Calu3 (cell line): Measurements from ENCODE around the gene RAC2. TPM values are rescaled to one million over a fixed set of nuclear protein-coding genes. Genes with fewer than 3 reads are reported as not detected.

Experiments
- BruUV-seq: library from RNA; stranded (reverse); fragments of 400-500 nt; replicated peaks from 2 replicates; lab custom pipeline; 2021; lab: Mats Ljungman, UMichigan
- CTCF ChIA-PET: fragments of 300-600 bp; sonication (Branson Sonifier 250); formaldehyde crosslinking; loops from one replicate; lab custom pipeline; 2022; ENCODE audit warnings: antibody characterized with exemption; lab: Charles Lee
- DNase-seq: peaks from one replicate; pipeline ENCODE4 v3.0.0; 2022
- H3K27ac Mint-ChIP-seq: one replicate; pipeline ENCODE4 v1.8.0; 2022; ENCODE audit warnings: mixed read lengths; ENCODE audit not compliant: unreplicated experiment
- H3K27me3 Mint-ChIP-seq: one replicate; pipeline ENCODE4 v1.8.0; 2022; ENCODE audit warnings: mixed read lengths; ENCODE audit not compliant: unreplicated experiment
- H3K36me3 Mint-ChIP-seq: one replicate; pipeline ENCODE4 v1.8.0; 2022; ENCODE audit warnings: mild to moderate bottlenecking, moderate library complexity, mixed read lengths; ENCODE audit not compliant: insufficient read depth, unreplicated experiment
- H3K4me1 Mint-ChIP-seq: one replicate; pipeline ENCODE4 v1.8.0; 2022; ENCODE audit warnings: mild to moderate bottlenecking, low read depth, mixed read lengths; ENCODE audit not compliant: unreplicated experiment
- H3K4me3 Mint-ChIP-seq: one replicate; pipeline ENCODE4 v1.8.0; 2022; ENCODE audit warnings: mild to moderate bottlenecking, low read depth, moderate library complexity, mixed read lengths; ENCODE audit not compliant: unreplicated experiment
- H3K9me3 Mint-ChIP-seq: one replicate; pipeline ENCODE4 v1.8.0; 2022; ENCODE audit warnings: low read depth, mixed read lengths; ENCODE audit not compliant: unreplicated experiment
- intact Hi-C: fragments of 100-400 bp; cut with micrococcal nuclease; formaldehyde crosslinking; loops from one replicate; pipeline ENCODE4 v1.10.0; 2022; ENCODE audit not compliant: unreplicated experiment
- total RNA-seq: library from RNA; stranded (reverse); gene quantifications from 2 replicates; pipeline ENCODE4 v1.2.3, GENCODE V29; 2022
- TF ChIP-seq, protein P1 (sequence below): fragments of 200-600 bp; IDR thresholded peaks from one replicate; pipeline ENCODE4 v1.8.0; 2022; ENCODE audit warnings: antibody characterized with exemption; ENCODE audit not compliant: unreplicated experiment

The RAC2 gene
- total RNA-seq, 1 experiment from 2014 or later, result 21.0 TPM

DNA sequence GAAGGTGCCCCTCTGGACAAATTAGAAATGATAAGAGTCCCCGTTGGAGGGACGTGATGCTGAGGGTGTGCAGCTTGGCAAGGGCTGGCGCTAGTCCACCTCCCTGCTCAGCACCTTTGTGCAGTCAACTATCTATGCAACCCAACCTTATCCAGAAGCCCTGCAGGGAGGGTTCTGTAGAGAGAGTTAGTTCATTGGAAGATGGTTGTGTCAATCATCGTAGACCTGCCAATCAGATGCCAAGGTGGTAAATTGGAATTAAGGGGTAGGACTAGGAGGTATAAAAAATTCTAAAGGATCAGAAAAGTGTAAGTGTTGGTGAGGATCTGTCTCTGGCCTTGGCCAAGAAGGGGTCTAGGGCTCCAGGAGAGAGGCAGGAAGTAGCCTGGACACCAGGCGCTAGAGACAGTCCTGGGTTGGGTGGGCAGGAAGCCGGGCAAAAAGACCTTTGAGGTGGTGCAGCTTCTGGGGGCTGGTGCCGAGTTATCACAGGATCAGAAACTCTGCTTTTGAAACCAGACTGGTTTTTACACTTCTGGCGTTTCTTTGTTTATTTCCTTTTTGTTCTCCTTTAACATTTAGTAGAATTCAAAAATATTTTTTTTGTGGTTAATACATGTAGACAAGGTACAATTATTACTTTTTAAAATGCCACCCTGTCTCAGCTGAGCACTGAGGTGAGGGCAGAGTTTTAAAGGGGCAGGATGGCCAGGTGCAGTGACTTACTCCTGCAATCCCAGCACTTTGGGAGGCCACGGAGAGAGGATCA lies 57.7 kb downstream of the RAC2 start:
- Mint-ChIP-seq H3K4me3 (peak overlapping the region; percentile 32), H3K9me3 (no peaks in the 10 kb centered on the region), H3K36me3 (peaks cover 14% of the 10 kb centered on the region), H3K27me3 (no peaks in the 10 kb centered on the region), H3K27ac (peak overlapping the region; percentile 85), H3K4me1 (peaks cover 56% of the 10 kb centered on the region)
- CTCF ChIA-PET, result interaction anchor here (1.1 kb wide), 1 partner anchor 13 kb away, joined by 12 read pairs; no protein-coding TSS in a partner anchor
- TF ChIP-seq, protein P1, sequence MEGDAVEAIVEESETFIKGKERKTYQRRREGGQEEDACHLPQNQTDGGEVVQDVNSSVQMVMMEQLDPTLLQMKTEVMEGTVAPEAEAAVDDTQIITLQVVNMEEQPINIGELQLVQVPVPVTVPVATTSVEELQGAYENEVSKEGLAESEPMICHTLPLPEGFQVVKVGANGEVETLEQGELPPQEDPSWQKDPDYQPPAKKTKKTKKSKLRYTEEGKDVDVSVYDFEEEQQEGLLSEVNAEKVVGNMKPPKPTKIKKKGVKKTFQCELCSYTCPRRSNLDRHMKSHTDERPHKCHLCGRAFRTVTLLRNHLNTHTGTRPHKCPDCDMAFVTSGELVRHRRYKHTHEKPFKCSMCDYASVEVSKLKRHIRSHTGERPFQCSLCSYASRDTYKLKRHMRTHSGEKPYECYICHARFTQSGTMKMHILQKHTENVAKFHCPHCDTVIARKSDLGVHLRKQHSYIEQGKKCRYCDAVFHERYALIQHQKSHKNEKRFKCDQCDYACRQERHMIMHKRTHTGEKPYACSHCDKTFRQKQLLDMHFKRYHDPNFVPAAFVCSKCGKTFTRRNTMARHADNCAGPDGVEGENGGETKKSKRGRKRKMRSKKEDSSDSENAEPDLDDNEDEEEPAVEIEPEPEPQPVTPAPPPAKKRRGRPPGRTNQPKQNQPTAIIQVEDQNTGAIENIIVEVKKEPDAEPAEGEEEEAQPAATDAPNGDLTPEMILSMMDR, result no peak
- BruUV-seq, result no TSS peak
- intact Hi-C loops, result no loop called here
- peak; percentile 51 for DNase-seq

DNA sequence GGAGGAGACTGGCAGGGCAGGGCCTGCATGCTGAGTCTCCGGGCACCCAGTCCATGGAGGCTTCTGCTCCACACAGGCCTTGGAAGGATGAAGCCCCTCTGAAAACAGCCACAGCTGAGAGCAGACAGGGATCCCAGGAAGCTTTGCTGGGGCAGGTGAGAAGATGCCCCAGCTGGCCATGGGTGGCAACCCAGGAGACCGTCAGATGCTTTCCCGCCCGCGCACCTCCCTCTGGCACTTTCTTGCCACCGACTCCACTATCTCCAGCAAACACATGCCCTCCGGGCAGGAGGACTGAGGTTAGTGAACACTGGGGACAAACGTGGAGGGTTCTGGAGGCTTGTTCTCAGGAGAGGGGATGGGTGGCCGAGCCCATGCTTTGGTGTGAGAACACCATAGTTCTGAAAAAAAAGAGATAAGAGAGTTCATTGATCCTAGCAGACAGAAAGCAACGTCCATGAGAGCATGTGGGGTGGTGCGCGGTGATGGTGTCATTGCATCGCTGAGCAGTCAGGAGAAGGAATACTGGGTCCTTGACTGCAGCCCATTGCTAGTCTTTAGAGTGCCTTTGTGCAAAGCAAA lies 58.3 kb downstream of the RAC2 start:
- Mint-ChIP-seq H3K4me3 (peak overlapping the region; percentile 32), H3K9me3 (no peaks in the 10 kb centered on the region), H3K27ac (peak overlapping the region; percentile 85), H3K4me1 (peaks cover 56% of the 10 kb centered on the region), H3K36me3 (peaks cover 20% of the 10 kb centered on the region), H3K27me3 (no peaks in the 10 kb centered on the region)
- no peak for DNase-seq
- BruUV-seq, result no TSS peak
- CTCF ChIA-PET, result no interaction called here
- TF ChIP-seq, protein P1, result no peak
- intact Hi-C loops, result no loop called here

DNA sequence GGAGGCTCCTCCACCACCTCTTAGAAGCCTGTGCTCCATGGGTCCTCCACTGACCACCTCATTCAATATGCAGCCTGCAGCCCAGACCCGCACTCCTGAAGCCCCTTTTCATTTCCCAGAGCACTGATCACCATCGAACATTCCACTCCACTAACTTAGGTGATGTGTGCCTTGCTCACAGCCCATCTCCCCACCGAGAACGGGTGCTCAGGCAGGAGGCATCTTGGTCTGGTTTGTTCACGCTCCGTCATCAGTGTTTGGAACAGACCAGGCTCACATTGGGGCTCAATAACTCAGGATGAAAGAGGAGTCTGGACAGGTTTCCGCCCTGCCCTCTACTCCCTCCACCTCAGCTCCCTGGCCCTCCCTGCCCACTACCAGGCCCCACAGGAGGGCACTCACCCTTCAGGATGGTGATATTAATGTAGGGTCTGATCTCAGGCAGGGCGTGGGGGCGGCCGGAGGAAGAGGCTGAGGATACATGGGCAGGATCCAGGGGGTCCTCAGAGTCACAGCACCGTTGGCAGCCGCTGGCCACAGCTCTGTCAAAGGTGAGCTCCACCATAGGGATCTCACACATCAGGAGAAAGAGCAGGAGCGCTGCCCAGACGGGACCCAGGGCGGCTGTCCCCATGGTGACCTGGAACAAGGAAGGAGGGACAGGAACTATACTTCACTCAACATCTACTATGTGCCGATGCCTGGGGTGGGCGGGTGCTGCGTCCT lies 59.1 kb downstream of the RAC2 start:
- H3K9me3 Mint-ChIP-seq, result no peaks in the 10 kb centered on the region
- intact Hi-C loops, result no loop called here
- no peaks in the 10 kb centered on the region for H3K27me3 Mint-ChIP-seq
- H3K36me3 Mint-ChIP-seq, result peaks cover 20% of the 10 kb centered on the region
- no peak overlapping the region for H3K4me3 Mint-ChIP-seq
- CTCF ChIA-PET, result no interaction called here
- TF ChIP-seq, protein P1, result no peak
- no peak for DNase-seq
- no peak overlapping the region for H3K27ac Mint-ChIP-seq
- peaks cover 48% of the 10 kb centered on the region for H3K4me1 Mint-ChIP-seq
- no TSS peak for BruUV-seq

DNA sequence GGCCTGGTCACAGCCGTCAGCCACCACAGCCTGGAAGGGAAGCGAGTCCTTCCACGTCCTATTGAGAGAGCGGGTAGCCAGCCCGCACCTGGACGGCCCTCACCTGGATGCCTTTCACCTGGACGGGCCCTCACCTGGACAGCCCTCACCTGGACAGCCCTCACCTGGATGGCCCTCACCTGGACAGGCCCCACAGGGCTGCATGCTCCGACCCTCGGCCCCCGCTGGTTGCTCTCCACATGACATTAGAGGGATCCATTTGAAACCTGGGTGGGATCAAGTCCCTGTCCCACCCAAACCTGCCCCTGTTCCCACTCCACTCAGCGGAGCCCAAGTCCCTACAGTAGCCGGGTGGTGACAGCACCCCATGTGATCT lies 59.7 kb downstream of the RAC2 start:
- Mint-ChIP-seq H3K9me3 (no peaks in the 10 kb centered on the region), H3K27me3 (no peaks in the 10 kb centered on the region), H3K4me1 (peaks cover 42% of the 10 kb centered on the region), H3K4me3 (no peak overlapping the region), H3K36me3 (peaks cover 20% of the 10 kb centered on the region), H3K27ac (no peak overlapping the region)
- DNase-seq, result no peak
- no TSS peak for BruUV-seq
- CTCF ChIA-PET, result interaction anchor here (1.3 kb wide), 1 partner anchor 9 kb away, joined by 3 read pairs; no protein-coding TSS in a partner anchor
- TF ChIP-seq, protein P1, result no peak
- intact Hi-C loops, result no loop called here
